ENCODE data around the gene PDRG1. TPM values are rescaled to one million over a fixed set of nuclear protein-coding genes. Genes with fewer than 3 reads are reported as not detected.
"Not testable (repeated sequence)": the region's sequence is repeated elsewhere in the genome, so short reads cannot be mapped to it uniquely, and the experiment has no call there.

PDRG1 gene
- total and polyA plus RNA-seq, 2 donors (not counting 3 experiments of a cell fraction or from before 2014, with no cell fraction given): 14.6 to 17.0 TPM

DNA sequence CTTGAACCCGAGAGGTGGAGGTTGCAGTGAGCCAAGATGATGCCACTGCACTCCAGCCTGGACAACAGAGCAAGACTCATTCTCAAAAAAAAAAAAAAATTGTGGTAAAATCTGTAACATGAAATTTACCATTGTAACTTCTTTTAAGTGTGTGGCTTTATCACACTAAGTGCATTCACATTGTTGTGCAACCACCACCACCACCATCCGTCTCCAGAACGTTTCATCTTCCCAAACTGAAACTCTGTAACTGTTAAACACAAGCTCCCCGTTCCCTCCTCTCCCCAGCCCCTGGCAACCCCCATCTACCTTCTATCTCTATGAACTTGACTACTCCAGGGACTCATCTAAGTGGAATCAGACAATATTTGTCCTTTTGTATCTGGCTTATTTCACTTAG is 29.7 kb downstream of the PDRG1 start:
- TF ChIP-seq POLR2AphosphoS5 (IDR thresholded peaks at IDR 0.05; ENCODE audit: insufficient read depth, low read depth, low read length) (no peak), EZH2 (IDR thresholded peaks at IDR 0.05; ENCODE audit: borderline replicate concordance, low read depth, low read length, severe bottlenecking) (no peak), CTCF (IDR thresholded peaks at IDR 0.05; ENCODE audit: extremely low read depth in 1 of 2, insufficient read depth in 1 of 2, low read depth in 1 of 2, low read length in 2 of 2) (no peak), FOS (IDR thresholded peaks at IDR 0.05; ENCODE audit: borderline replicate concordance, insufficient read depth, low read length) (no peak), GATA2 (IDR thresholded peaks at IDR 0.05; ENCODE audit: insufficient read depth, insufficient read length, low read depth, low read length) (no peak), JUN (IDR thresholded peaks at IDR 0.05; ENCODE audit: borderline replicate concordance, insufficient read depth, insufficient read length, low read depth) (no peak), MYC (IDR thresholded peaks at IDR 0.05; ENCODE audit: low read depth, low read length) (no peak), MAX (IDR thresholded peaks at IDR 0.05; ENCODE audit: insufficient read depth, insufficient read length) (no peak), POLR2A (IDR thresholded peaks at IDR 0.05; ENCODE audit: low read depth, low read length) (no peak)
- intact Hi-C loops (cut with micrococcal nuclease): no loop called here
- no peaks in the 10 kb centered on the region for H3K79me2 ChIP-seq (ENCODE audit: control insufficient read depth, insufficient read depth, low read length)
- no peaks in the 10 kb centered on the region for H3K9me1 ChIP-seq (replicated peaks; ENCODE audit: control insufficient read depth, extremely low read depth, insufficient read depth, low read length)
- no peaks in the 10 kb centered on the region for H3K4me1 ChIP-seq (ENCODE audit: control insufficient read depth, extremely low read depth, insufficient read depth, low read length)
- H3K27ac ChIP-seq (ENCODE audit: insufficient read depth, low read depth, low read length): no peak overlapping the region
- no peaks in the 10 kb centered on the region for H3K9me3 ChIP-seq (replicated peaks; ENCODE audit: control insufficient read depth, insufficient read depth, low read length)
- ChIA-PET POLR2A (no interaction called here), CTCF (no interaction called here)
- no peak overlapping the region for H2AFZ ChIP-seq (ENCODE audit: low read depth, low read length)
- no peak for FAIRE-seq
- H3K4me3 ChIP-seq (replicated peaks in 1 of 3; ENCODE audit: insufficient read depth in 1 of 3, low read depth in 1 of 3, low read length in 3 of 3): no peak overlapping the region
- dilution Hi-C loops (cut with MboI; ENCODE audit: extremely low pct_ligation_motif_present, low sequenced_read_pairs): no loop called here
- H3K9ac ChIP-seq (replicated peaks; ENCODE audit: extremely low read depth, insufficient read depth, low read length): no peak overlapping the region
- no TSS peak for BruUV-seq (replicated peaks)
- peaks cover 0 to 6% of the 10 kb centered on the region in 2 experiments for H3K27me3 ChIP-seq (ENCODE audit: control insufficient read depth in 2 of 2, insufficient read depth in 2 of 2, low read length in 2 of 2)
- no peak overlapping the region for H3K4me2 ChIP-seq (ENCODE audit: insufficient read depth, low read length)
- H3K36me3 ChIP-seq (ENCODE audit: control insufficient read depth in 2 of 2, extremely low read depth in 1 of 2, insufficient read depth in 2 of 2, low read length in 2 of 2): no peaks in the 10 kb centered on the region
- H4K20me1 ChIP-seq (replicated peaks; ENCODE audit: control insufficient read depth, extremely low read depth, insufficient read depth, low read length): no peaks in the 10 kb centered on the region
- DNase-seq (ENCODE audit: low read depth, low spot score): no peak

- H3K4me1 ChIP-seq (ENCODE audit: control insufficient read depth, extremely low read depth, insufficient read depth, low read length); H3K27ac ChIP-seq (ENCODE audit: insufficient read depth, low read depth, low read length); H4K20me1 ChIP-seq (replicated peaks; ENCODE audit: control insufficient read depth, extremely low read depth, insufficient read depth, low read length); H3K79me2 ChIP-seq (ENCODE audit: control insufficient read depth, insufficient read depth, low read length); CTCF ChIA-PET; H3K9me3 ChIP-seq (replicated peaks; ENCODE audit: control insufficient read depth, insufficient read depth, low read length); H3K4me3 ChIP-seq (replicated peaks in 1 of 3; ENCODE audit: insufficient read depth in 1 of 3, low read depth in 1 of 3, low read length in 3 of 3); BruUV-seq (replicated peaks); H3K9me1 ChIP-seq (replicated peaks; ENCODE audit: control insufficient read depth, extremely low read depth, insufficient read depth, low read length); H3K9ac ChIP-seq (replicated peaks; ENCODE audit: extremely low read depth, insufficient read depth, low read length); FAIRE-seq; H3K36me3 ChIP-seq (ENCODE audit: control insufficient read depth in 2 of 2, extremely low read depth in 1 of 2, insufficient read depth in 2 of 2, low read length in 2 of 2); dilution Hi-C loops (cut with MboI; ENCODE audit: extremely low pct_ligation_motif_present, low sequenced_read_pairs); H3K4me2 ChIP-seq (ENCODE audit: insufficient read depth, low read length); H3K27me3 ChIP-seq (ENCODE audit: control insufficient read depth in 2 of 2, insufficient read depth in 2 of 2, low read length in 2 of 2); POLR2A ChIA-PET; DNase-seq (ENCODE audit: low read depth, low spot score); intact Hi-C loops (cut with micrococcal nuclease); H2AFZ ChIP-seq (ENCODE audit: low read depth, low read length): not testable (repeated sequence)
Measured at GRCh38 chr20:31921480-31921879, 30.4 kb downstream of the PDRG1 start.
